Mucosa of rectum (tissue), 2 donors: ENCODE results near the gene ME1.
"Not testable (repeated sequence)": the region's sequence is repeated elsewhere in the genome, so short reads cannot be mapped to it uniquely, and the experiment has no call there.

Experiments
- H3K27ac ChIP-seq, 2 donors: one replicate each; pipeline ENCODE4 v1.7.0; 2013; ENCODE audit warnings: inconsistent platforms in 2 of 2, low read depth in 2 of 2, low read length in 2 of 2
- H3K27me3 ChIP-seq, 2 donors: one replicate each; pipeline ENCODE4 v1.7.0; 2013; ENCODE audit warnings: low read length in 2 of 2; ENCODE audit not compliant: control insufficient read depth in 2 of 2, insufficient read depth in 2 of 2
- H3K36me3 ChIP-seq, 2 donors: one replicate each; pipeline ENCODE4 v1.7.0; 2013; ENCODE audit warnings: low read length in 2 of 2; ENCODE audit not compliant: control insufficient read depth in 2 of 2, insufficient read depth in 2 of 2
- H3K4me1 ChIP-seq, 2 donors: one replicate each; pipeline ENCODE4 v1.7.0; 2013; ENCODE audit warnings: low read length in 2 of 2, mild to moderate bottlenecking in 1 of 2; ENCODE audit not compliant: control insufficient read depth in 2 of 2, insufficient read depth in 2 of 2
- H3K4me3 ChIP-seq, 2 donors: one replicate each; pipeline ENCODE4 v1.7.0; 2013; ENCODE audit warnings: low read length in 2 of 2
- H3K9ac ChIP-seq, 2 donors: one replicate each; pipeline ENCODE4 v1.7.0; 2013; ENCODE audit warnings: low read length in 2 of 2, low read depth in 1 of 2, mild to moderate bottlenecking in 1 of 2
- H3K9me3 ChIP-seq, 2 donors: one replicate each; pipeline ENCODE4 v1.7.0; 2013; ENCODE audit warnings: low read length in 2 of 2; ENCODE audit not compliant: control insufficient read depth in 2 of 2
- donor health status: healthy.
- donor health status: Normal muscosa, but diverticular disease.

The ME1 gene

DNA sequence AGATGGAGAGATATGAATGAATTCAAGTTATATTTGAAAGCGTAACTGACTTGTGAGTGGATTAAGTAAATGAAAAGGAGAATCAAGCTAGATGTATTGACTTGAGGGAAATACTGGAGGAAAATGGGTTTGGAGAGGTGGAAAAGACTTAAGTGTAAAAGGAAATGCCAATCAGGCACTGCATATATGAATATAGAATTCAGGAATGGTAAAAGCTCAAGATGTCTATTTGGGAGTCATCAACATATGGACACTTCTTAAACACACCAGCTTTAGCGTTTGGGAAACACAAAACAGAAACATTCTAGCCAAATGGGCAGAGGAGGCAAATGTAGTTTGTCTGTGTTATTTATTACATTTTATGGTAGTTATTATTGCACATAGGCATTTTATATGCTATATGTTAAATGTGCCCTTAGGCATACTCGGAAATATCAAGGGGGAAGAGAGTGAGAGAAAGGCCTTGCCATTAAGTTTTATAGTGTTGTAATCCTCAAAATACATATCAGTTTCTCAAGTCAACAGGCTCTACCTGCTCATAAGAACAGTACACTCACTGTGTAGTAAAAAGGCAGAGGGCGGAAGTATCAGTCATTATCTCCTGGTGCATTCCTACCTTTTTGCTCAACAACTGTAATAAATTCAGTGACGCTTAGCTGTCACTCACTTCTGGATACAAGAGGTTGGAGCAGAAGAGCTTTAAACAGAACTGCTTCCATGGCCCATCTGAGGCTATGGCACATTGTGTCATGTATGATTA is 33.7 kb upstream of the ME1 start:
- Histone ChIP-seq H3K36me3 (no peaks in the 10 kb centered on the region), H3K27ac (peak overlapping the region; percentile 53 to 72), H3K9me3 (no peaks in the 10 kb centered on the region), H3K4me3 (no peak overlapping the region), H3K9ac (no peak overlapping the region), H3K4me1 (peaks cover 8 to 9% of the 10 kb centered on the region in 2 donors), H3K27me3 (no peaks in the 10 kb centered on the region)

DNA sequence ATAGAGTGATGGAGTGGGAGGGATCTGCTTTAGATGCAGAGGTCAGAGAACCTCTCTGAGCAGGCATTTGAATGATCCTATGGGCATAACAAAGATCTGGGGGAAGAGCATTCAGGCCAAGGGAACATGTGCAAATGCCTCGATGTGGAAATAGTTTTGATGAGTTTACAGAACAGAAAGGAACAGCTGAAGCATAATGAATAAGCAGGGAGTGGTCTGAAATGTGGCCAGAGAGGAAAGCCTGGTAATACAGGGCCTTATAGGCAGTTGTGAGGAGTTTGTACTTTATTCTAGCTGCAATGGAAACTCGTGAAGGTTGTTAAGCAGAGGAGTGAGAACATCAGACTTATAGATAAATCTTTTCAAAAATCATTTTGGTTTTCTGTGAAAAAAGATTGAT is 33.0 kb upstream of the ME1 start:
- no peaks in the 10 kb centered on the region for H3K36me3 ChIP-seq
- H3K9me3 ChIP-seq, result no peaks in the 10 kb centered on the region
- peak overlapping the region; percentile 53 to 72 for H3K27ac ChIP-seq
- H3K27me3 ChIP-seq, result no peaks in the 10 kb centered on the region
- H3K4me1 ChIP-seq, result peaks cover 8 to 9% of the 10 kb centered on the region in 2 donors
- no peak overlapping the region for H3K9ac ChIP-seq
- no peak overlapping the region for H3K4me3 ChIP-seq

DNA sequence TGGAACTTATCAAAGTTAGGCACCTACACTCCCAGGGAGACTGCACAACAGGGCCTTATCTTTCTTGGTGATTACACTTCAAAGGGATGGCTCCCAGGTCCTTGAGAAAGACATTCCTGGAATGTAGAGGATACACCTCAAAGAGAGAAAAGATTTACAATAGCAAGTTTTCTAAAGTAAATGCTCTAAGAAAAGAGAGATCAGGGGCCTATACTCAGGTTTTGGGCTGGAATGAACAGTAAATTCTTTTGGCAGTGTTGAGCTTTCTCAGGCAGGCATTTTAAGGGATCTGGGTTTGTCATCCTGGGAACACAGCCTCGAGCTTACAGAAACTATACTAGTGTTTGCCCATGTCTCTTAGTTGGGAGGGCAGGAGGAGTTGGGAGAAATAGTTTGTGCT is 31.7 kb upstream of the ME1 start:
- Histone ChIP-seq H3K9me3 (no peaks in the 10 kb centered on the region), H3K36me3 (no peaks in the 10 kb centered on the region), H3K27me3 (no peaks in the 10 kb centered on the region), H3K4me3 (no peak overlapping the region), H3K27ac (no peak overlapping the region), H3K9ac (no peak overlapping the region), H3K4me1 (peaks cover 8 to 9% of the 10 kb centered on the region in 2 donors)

DNA sequence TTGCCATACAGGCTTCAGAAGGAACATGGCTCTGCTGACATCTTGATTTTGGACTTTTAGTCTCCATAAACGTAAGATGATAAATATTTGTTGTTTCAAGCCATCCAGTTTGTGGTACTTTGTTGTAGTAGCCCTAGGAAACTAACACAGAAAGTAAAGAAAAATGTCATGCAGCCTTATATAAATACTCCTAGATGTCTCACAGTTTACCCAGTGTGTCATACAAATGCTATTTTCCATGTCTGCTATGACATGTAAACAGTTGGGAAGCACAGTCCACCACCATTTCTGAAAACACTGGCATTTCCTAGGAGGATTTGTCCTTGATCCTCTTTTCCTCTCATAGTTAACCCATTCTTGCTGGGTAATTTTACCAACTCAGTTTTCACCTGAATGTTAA is 30.6 kb upstream of the ME1 start:
- Histone ChIP-seq H3K4me3 (no peak overlapping the region), H3K27me3 (no peaks in the 10 kb centered on the region), H3K36me3 (no peaks in the 10 kb centered on the region), H3K9ac (no peak overlapping the region), H3K4me1 (peaks cover 8 to 9% of the 10 kb centered on the region in 2 donors), H3K27ac (no peak overlapping the region), H3K9me3 (no peaks in the 10 kb centered on the region)

DNA sequence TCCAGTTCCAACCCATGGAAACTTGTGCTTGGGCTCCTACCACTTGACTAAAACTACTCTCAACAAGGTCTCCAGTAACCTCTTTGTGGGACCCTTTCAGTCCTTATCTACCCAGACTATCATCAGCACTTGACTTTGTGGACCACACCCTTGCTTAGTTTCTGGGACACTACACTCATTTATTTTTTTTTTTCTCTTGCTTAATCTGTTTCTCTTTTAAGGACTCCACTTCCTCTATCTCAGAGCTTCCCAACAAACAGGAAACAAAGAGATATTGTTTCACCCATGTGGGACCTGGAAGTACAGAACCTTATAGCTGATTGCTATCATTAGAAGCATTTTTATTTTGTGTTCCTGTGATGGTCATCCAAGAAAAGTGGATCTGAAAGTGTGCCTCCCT is 28.8 kb upstream of the ME1 start:
- Histone ChIP-seq H3K9ac (no peak overlapping the region), H3K27me3 (no peaks in the 10 kb centered on the region), H3K27ac (no peak overlapping the region), H3K36me3 (no peaks in the 10 kb centered on the region), H3K9me3 (no peaks in the 10 kb centered on the region), H3K4me1 (peaks cover 0 to 9% of the 10 kb centered on the region in 2 donors), H3K4me3 (no peak overlapping the region)

DNA sequence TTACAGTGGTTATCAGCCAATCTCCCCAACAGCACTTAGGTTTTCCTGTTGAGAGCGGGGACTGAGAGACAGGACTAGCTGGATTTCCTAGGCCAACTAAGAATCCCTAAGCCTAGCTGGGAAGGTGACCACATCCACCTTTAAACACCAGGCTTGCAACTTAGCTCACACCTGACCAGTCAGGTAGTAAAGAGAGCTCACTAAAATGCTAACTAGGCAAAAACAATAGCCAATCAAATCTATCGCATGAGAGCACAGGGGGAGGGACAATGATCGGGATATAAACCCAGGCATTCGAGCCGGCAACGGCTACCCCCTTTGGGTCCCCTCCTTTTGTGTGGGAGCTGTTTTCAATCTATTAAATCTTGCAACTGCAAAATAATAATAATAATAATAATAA is 19.2 kb upstream of the ME1 start:
- not testable (repeated sequence) for H3K4me1 ChIP-seq, H3K27me3 ChIP-seq, H3K4me3 ChIP-seq, H3K9ac ChIP-seq, H3K27ac ChIP-seq, H3K9me3 ChIP-seq, H3K36me3 ChIP-seq

DNA sequence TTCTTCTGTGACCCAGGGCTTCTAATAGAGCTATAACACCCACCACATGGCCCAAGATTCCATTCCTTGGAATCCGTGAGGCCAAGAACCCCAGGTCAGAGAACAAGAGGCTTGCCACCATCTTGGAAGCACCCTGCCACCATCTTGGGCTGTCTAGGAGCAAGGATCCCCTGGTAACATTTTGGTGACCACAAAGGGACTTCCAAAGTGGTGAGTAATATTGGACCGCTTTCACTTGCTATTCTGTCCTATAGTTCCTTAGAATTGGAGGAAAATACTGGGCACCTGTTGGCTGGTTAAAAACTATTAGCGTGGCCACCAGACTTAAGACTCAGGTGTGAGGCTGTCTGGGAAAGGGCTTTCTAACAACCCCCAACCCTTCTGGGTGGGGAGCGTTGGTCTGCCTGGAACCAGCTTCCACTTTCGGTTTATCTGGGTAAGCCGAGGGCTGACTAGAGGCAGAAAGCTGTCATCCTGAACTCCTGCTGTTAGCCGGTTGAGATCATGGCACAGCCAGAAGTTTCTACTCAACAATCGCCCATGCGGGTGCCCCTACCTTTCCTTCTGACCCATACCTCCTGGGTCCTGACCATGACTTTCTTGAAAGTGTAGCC is 13.3 kb upstream of the ME1 start:
- not testable (repeated sequence) for H3K27ac ChIP-seq, H3K4me1 ChIP-seq, H3K9me3 ChIP-seq, H3K36me3 ChIP-seq, H3K4me3 ChIP-seq, H3K27me3 ChIP-seq, H3K9ac ChIP-seq

DNA sequence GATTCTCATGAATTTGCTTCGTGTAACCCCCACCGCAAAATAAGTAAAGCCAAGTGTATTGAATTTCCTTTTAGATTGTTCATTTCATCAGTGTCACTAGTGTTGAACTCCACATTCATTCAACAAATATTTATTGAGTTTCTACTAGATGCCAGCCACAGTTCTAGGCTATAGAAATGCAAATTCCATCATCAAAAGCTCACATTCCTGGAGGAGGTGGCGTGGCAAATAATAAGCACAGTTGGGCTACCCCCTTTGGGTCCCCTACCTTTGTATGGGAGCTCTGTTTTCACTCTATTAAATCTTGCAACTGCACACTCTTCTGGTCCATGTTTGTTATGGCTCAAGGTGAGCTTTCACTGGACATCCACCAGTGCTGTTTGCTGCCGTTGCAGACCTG is 12.7 kb upstream of the ME1 start:
- no peak overlapping the region for H3K9ac ChIP-seq
- no peak overlapping the region for H3K4me3 ChIP-seq
- no peaks in the 10 kb centered on the region for H3K4me1 ChIP-seq
- no peaks in the 10 kb centered on the region for H3K9me3 ChIP-seq
- no peaks in the 10 kb centered on the region for H3K36me3 ChIP-seq
- no peak overlapping the region for H3K27ac ChIP-seq
- H3K27me3 ChIP-seq, result no peaks in the 10 kb centered on the region

DNA sequence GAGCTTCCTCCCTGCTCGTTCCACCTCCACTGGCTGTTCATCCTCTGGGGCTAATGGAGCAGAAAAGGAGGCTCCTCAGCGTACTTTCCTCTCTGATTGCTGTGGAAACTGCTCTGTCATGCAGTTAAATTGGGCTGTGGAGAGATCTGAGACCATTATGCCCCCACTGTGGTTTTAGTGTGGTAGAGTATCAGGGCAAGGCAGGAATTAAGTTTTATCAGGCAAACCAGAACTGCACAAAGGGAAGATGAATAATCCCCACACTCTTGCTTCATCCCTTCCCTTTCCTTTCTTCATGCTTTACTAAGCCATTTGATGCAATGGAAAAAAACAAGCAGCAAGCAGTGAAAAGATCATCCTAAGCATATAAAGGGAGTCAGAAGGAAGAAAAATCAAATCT is 11.9 kb upstream of the ME1 start:
- no peak overlapping the region for H3K27ac ChIP-seq
- no peak overlapping the region for H3K4me3 ChIP-seq
- no peaks in the 10 kb centered on the region for H3K9me3 ChIP-seq
- H3K4me1 ChIP-seq, result no peaks in the 10 kb centered on the region
- H3K9ac ChIP-seq, result no peak overlapping the region
- no peaks in the 10 kb centered on the region for H3K27me3 ChIP-seq
- no peaks in the 10 kb centered on the region for H3K36me3 ChIP-seq

DNA sequence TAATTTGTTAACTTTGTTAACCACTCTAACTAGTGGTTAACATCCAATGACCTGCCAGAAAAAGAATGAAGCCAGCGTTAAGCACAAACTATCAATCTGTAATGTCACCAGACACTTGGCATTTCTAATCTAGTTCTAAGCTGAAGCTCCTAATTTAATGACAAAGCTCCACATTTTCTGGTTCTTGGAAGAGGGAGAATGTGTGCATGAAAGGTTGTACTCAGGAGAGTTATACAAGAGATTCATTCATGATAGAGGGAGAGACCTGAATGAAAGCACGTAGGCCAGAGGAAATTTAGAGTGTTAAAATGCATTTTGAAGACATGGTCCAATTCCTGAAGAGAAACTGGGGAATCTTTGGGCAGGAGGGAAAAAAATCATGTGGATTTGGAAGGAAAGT is 8.3 kb upstream of the ME1 start:
- Histone ChIP-seq H3K9me3 (no peaks in the 10 kb centered on the region), H3K4me3 (no peak overlapping the region), H3K27me3 (no peaks in the 10 kb centered on the region), H3K9ac (no peak overlapping the region), H3K4me1 (peaks cover 0 to 5% of the 10 kb centered on the region in 2 donors), H3K36me3 (no peaks in the 10 kb centered on the region), H3K27ac (no peak overlapping the region)
